ENCODE measurements around the gene COLGALT1.
A peak's percentile ranks its signal among the peaks of the same experiment; 100 is the strongest.
"Not testable (repeated sequence)": the region's sequence is repeated elsewhere in the genome, so short reads cannot be mapped to it uniquely, and the experiment has no call there.

Gene COLGALT1

DNA sequence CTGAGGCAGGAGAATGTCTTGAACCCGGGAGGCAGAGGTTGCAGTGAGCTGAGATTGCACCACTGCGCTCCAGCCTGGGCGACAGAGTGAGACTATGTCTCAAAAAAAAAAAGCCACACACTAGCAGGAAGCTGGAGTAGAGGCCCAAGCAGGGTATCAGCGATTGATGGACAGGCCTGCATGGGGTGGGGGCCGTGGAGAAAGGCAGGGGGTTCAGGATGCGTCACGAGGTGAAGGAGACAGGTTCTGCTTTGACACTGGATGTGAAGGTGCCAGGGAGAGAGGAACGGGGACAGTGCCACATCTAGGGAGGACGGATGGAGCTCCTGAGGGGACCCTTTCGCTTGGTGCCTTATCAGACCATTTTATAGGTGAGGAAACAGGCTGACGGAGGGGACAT is 7.1 kb downstream of the COLGALT1 start:
- DNase-seq, result no peak

DNA sequence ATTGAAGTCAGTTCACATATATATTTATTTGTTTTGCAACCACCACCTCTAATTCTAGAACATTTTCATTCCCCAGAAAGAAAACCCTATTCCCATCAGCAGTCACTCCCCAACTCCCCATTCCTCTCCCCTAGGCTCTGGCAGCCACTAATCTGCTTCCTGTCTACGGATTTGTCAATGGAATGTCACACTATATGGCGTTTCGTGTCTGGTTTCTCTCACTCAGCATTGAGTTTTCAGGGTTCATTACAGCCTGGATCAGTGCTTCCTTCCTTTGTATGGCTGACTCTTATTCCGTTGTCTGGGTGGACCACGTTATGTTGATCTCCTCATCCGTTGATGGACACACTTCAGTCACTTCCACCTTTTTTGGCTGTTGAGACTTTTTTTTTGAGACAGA is 9.3 kb downstream of the COLGALT1 start:
- no peak for DNase-seq

DNA sequence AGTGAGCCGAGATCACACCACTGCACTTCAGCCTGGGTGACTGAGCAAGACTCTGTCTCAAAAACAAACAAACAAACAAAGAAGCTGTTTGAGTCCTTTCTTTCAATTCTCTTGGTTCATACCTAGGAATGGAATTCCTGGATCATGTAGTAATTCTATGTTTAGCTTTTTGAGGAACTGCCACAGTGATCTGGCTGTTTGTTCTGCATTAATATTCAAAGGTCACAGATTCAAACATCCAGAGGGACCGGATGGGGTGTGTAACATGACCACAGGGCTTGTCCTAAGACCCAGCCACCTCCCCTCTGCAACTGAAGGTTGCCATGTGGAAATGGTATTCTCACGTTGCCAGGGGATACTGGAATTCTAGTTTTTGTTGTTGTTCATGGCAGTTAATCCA is 10.2 kb downstream of the COLGALT1 start:
- no peak for DNase-seq

DNA sequence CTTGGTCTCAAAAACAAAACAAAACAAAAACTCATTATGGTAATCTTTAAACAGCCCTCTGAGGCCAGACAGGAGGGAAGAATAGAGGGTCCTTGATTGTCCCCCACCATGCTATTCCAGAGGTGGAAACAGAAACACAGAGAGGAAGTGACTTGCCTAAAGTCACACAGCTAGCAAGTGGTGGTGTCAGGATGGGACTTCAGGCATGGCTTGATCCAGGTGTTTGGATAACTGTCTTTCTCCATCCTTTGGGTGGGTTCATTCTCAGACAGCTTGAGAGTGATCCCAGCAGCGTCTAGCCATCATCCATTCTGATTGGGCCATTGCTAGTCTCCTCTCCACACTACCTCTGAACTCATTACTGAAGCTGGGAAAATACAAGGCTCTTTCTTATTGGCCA is 12.5 kb downstream of the COLGALT1 start:
- DNase-seq, result no peak

DNA sequence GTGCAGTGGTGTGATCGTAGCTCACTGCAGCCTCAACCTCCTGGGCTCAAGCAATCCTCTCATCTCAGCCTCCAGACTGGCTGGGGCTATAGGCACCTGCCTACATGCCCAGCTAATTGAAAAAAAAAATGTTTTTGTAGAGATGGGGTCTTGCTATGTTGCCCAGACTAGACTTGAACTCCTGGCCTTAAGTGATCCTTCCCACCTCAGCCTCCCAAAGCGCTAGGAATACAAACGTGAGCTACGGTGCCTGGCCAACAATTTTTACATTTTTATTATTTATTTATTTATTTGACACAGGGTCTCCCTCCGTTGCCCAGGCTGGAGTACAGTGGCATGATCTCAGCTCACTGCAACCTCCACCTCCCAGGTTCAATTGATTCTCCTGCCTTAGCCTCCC is 14.8 kb downstream of the COLGALT1 start:
- DNase-seq, result not testable (repeated sequence)

DNA sequence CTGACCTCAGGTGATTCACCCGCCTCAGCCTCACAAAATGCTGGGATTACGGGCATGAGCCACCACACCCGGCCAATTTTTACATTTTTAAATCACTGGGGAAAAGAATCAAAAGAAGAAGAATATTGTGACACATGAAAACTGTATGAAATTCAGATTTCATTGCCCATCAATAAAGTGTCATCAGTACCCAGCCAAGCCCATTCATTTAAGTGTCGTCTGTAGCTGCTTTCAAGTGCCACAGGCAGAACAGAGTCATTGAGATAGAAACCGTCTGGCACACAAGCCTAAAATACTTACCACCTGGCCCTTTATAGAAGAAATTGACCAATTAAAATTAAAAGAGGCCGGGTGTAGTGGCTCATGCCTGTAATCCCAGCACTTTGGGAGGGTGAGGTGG is 15.3 kb downstream of the COLGALT1 start:
- DNase-seq, result no peak

DNA sequence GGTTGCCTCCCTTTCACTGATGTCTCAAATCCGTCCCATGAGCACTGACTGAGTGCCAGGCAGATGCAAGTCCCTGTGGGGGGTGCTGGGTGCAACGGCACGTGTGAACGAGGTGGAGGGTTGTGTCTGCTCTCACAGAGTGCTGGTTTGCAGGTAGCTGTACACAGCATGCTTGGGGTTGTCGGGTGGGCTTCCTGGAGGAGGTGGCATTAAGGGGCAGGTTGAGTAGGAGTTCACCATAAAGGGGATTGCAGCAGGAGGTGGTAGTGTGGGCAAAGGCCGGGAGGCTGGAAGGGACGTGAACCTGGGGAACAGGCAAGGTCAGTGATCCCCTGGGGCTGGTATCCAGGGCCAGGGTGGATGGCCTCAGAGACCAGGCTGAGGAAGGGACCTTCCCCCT is 17.2 kb downstream of the COLGALT1 start:
- DNase-seq, result no peak

DNA sequence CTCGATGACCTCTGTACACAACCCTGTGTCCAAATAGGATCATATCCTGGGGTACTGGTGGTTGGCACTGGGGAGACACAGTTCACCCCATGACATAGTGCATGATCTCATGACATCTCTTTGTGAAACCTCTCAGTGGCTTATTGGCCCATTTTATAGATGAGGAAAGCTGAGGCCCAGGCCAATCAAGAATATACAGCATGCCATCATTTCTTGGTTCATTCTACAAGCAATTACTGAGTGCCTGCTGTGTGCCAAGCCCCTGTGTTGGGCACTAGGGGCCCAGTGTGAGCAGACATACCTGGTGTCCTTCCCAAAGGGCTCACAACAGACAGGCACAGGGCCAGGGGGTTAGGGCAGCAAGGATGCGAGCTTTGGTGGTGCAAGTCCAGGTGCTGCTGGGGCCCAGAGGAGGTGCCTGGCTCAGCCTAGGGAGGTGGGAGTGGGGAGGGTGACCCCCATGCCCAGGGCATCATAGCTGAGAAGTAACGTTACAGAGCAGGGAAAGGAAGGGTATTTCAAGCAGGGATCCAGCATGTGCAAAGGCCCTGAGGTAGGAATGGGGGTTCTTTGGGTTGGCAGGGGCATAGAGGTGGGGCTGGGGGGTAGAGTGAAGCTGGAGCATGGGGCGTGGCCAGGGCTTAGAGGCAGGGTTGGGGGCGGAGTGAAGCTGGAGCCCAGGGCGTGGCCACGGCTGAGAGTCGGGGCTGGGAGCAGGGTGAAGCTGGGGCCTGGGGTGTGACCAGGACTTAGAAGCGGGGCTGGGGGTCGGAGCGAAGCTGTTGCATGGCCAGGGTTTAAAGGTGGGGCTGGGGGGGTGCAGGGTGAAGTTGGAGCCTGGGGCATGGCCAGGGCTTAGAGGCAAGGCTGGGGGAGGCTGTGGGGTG is 20.7 kb downstream of the COLGALT1 start:
- no peak for DNase-seq

DNA sequence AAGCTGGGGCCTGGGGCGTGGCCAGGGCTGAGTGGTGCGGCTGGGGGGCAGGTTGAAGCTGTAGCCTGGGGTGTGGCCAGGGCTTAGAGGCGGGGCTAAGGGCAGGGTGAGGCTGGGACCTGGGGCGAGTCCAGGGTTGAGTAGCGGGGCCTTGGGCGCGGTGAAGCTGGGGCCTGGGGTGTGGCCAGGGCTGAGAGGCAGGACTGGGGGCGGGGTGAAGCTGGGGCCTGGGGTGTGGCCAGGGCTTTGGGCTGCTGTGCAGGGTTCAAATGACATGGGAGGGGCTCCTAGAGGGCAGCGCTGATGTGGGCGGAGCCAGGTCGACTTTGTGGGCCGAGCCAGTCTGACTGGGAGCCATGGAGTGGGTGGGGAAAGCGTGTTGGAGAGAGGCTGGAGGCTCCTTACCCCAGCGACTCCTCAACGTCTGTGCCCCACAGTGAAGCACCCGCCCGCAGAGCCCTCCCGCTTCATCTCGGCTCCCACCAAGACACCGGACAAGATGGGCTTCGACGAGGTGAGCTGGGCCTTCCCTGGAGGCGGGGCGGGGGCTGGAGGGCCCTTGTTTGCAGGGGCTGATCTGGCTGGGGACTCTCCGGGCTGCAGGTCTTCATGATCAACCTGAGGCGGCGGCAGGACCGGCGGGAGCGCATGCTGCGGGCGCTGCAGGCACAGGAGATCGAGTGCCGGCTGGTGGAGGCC is 21.5 kb downstream of the COLGALT1 start:
- DNase-seq, result peak; percentile 74

DNA sequence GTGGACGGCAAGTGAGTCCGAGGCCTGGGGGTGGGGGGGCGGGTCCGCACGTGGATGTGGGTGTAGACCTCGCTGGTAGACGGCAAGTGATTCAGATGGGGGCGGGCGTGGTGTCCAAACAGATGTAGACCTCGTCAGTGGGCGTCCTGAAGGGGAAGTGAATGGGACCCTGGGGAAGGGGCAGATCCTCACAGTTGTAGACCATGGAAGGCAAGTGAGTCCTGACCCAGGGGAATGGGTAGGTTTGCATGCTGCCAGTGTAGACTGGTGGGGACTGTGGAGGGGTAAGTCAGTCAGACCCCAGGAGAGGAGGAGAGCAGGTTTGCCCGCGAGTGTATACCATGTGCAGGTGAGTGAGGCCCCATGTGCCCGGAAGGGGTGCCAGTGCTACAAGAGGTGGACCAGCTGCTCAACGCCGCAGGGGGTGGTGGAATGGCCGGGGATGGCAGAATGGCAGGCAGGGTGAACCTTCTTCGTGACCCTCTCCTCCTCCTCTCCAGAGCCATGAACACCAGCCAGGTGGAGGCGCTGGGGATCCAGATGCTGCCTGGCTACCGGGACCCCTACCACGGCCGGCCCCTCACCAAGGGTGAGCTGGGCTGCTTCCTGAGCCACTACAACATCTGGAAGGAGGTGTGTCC is 22.1 kb downstream of the COLGALT1 start:
- no peak for DNase-seq

DNA sequence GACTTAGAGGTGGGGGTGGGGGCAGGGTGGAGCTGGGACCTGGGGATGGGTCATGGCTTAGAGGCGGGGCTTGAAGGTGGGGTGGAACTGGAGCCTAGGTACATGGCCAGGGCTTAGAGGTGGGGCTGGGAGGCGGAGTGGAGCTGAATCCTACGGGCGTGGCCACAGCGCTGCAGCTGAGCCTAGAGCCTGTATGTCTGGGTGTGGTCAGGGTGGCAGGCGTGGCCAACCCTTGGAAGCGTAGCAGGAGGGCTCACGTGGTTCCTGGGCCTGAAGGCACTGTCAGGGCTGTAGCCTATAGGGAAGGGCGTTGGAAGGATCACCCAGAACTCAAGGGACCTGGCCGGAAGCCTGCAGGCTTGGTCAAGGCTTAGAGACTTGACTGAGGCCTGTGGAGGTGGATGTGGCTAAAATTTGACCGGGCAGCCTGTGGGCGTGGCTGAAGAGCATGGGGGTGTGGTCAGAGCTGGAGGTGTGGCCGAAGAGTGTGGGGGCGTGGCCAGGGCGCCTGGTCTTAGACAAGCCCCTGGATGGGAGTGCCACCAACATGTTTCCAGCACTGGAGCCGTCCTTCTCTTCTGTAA is 24.3 kb downstream of the COLGALT1 start:
- DNase-seq, result peak; percentile 81

DNA sequence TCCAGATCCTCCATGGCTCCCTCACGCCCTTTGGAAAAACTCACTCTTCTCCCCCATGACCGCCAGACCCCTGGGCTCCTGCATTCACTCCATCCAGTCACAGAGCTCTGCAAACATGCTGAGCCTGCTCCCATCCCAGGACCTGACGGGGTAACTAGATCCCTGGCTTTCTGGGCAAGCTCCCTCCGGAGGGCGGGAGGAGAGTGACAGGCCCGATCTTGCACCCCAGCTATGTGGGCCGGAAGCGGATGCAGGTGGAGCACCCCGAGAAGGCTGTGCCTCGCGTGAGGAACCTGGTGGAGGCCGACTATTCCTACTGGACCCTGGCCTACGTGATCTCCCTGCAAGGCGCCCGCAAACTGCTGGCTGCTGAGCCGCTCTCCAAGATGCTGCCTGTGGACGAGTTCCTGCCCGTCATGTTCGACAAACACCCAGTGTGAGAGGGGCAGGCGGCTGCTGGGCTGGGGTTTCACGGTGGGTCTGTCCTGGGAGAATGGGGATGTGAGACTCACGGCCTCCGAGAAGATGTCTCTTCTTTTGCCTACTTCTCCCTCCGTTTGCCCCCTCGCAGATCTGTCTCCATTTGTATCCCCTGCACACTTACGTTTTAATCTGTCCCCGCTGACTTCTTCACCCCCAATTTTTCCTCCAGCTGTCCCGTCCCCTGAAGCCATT is 25.2 kb downstream of the COLGALT1 start:
- DNase-seq, result no peak

DNA sequence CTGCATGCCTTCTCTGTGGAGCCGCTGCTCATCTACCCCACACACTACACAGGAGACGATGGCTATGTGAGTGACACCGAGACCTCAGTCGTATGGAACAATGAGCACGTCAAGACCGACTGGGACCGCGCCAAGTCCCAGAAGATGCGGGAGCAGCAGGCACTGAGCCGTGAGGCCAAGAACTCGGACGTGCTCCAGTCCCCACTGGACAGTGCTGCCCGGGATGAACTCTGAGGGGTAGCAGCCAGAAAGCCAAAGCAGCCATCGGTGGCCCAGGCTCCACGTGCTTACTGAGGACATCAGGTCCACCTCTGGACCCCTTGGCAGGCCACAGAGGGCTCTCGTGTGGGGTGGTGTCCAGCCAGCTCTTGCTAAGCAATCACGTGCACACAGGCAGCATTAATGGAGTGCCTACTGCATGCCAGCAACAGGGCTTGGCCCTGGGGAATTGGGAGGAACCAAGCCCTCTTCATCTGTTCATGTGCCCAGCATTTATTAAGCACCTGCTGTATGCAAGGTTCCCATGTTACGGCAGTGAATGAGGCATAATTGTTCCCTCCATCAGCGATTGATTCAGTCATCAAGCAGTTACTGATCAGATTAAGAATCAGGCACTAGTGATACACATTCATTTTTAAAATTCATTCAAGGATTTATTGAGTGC is 25.9 kb downstream of the COLGALT1 start:
- no peak for DNase-seq

DNA sequence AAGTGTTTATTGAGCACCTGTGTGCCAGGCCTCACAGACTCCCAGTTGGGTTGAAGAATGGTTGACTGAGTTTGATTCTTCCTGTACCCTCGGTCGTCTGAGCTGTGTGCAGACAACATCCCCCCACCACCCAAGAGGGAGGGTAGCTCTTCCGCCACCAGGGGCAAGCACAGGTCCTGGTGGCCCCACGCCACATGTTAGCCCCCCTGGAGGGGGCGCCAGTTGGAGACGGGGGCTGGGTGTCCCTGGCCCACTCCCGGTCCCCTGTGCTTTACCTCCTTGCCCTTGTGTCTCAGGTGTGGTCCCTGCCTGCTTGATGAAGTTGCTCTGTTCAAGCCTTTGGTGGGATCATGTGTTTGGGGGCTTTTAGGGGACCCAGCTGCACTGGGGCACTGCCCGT is 27.2 kb downstream of the COLGALT1 start:
- DNase-seq, result no peak

DNA sequence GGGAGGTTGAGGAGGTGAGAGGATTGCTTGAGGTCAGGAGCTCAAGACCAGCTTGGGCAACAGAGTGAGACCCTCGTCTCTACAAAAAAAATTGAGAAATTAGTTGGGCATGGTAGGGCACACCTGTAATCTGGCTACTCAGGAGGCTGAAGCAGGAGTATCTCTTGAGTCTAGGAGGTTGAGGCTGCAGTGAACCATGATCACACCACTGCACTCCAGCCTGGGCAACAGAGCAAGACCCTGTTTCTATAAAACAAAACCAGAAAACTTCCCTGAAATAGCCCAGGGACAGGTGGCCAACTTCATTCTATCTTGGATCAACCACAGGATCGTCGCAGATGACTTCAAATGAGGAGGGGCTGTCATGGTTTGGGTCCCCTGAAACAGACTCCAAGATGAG is 28.7 kb downstream of the COLGALT1 start:
- no peak for DNase-seq

DNA sequence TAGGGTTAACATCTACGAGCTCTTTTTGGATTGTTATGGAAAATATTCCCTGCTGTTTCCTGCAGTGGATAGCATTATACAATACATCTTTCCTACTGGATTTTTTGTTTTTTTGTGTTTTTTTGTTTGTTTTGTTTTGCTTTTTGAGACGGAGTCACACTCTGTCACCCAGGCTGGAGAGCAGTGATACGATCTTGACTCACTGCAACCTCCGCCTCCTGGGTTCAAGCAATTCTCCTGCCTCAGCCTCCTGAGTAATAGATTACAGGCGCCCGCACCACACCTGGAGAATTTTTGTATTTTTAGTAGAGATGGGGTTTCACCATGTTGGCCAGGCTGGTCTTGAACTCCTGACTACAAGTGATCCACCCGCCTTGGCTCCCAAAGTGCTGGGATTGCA is 29.9 kb downstream of the COLGALT1 start:
- DNase-seq, result not testable (repeated sequence)

DNA sequence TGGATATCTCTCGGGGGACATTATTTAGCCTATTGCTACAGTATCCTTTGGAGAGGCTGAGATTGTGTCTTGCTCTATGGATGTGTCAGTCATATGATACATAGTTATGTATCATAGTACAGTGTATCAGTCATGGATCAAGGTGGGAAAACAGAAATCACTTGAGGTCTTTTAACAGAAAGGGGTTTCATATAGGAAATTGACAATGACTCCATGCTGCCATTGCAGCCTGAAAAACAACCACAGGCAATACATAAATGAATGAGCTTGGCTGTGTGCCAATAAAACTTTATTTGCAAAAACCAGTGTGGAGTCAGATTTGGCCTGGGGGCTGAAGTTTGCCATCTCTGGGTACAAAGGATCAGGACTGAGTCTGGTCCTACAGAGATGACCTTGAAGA is 35.4 kb downstream of the COLGALT1 start:
- no peak for DNase-seq

DNA sequence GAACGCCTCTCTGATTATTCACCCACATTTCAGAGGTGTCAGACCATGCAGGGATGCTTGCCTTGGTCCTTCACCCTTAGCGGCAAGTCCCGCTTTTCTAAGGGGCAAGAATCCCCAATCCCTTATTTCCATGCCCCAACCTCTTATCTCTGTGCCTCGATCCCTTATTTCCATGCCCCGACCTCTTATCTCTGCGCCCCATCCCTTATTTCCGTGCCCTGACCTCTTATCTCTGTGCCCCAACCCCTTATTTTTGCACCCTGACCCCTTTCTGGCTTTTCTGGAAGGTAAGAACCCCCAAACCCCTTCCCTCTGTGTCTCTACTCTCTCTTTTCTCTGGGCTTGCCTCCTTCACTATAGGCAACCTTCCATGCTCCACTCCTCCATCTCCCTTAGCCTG is 38.8 kb downstream of the COLGALT1 start:
- DNase-seq, result not testable (repeated sequence)

DNA sequence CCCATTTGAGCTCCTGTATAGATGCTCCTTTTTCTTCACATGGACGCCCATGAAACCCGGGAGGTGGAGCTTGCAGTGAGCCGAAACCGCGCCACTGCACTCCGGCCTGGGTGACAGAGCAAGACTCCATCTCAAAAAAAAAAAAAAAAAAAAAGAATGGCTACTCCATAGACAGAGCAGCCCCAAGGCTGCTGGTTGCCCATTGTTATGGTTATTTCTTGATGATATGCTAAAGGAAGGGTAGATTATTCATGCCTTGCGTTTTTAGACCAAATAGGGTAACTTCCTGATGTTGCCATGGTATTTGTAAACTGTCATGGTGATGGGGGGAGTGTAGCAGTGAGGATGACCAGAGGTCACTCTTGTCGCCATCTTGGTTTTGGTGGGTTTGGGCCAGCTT is 42.6 kb downstream of the COLGALT1 start:
- DNase-seq, result not testable (repeated sequence)

DNA sequence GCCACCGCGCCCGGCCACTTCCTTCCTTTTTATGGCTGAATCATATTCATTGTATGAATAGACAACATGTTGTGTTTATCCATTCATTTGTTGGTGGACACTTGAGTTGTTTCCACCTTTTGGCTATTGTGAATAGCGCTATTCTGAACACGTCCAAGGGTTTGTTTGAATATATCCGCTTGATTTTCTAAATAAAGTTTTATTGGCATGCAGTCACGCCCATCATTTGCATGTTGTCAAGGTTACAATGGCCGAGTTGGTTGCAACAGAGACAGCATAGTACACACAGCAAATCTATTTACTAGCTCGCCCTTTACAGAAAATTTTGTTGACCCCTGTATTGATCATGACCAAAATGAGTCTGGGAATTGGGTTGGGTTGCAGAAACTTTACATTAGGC is 43.5 kb downstream of the COLGALT1 start:
- no peak for DNase-seq

DNA sequence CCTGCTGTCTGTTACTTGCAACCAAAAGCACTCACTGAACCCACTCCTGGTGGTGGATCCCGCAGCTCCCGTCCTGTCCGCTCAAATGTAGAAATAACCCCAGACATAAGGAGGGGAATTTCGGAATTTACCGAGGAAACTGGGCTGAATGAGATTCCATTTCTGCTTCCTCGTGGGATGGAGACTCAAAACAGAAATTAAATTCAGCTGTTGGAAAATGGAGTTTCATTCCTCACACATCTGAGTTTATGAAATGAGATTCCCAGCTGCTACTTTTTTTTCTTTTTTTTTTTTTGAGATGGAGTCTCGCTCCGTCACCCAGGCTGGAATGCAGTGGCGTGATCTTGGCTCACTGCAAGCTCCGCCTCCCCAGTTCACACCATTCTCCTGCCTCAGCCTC is 44.3 kb downstream of the COLGALT1 start:
- no peak for DNase-seq

DNA sequence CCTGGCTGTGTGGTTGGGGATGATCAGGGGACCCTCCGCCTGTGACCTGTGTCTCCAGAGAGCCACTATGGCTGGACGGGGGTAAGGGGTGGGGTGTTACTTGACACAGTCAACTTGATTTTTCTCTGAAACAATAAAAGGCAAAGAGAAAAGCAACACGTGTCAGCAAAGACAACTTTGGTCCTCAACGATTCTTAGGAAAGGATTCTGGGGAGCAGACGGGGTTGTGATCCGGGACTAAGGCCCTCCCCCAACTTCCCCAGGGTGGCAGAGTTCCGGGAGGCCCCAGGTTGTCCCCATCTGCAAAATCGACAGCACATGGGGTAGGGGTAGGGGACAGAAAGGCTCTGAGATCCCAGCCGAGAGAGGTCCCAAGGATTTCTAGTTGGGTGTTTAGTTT is 46.2 kb downstream of the COLGALT1 start:
- DNase-seq, result no peak

All from 8988T (cell line).